ENCODE measurements around the gene SNX11.

The SNX11 gene

GRCh38 chr17:48134912-48135480 is 27.4 kb downstream of the SNX11 start:
- DNase-seq, result no peak

DNA sequence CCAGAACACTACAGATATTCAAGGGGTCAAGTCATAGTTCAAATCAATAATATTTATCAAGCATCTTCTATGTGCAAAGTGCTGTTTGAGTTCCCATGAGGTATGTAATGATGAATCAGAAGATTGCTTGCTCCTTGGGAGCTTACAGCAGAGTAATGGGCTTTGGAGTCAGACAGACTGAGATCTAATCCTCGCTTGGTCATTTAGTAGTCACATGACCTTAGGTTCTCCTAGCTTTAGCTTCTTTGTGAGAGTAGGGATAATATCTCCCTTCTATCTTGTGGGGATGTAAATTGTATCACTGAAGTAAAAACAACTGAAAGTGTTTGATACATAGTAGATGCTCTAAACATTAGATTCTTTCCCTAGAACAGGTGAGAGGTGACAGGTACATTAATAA is 30.1 kb downstream of the SNX11 start:
- DNase-seq, result no peak

GRCh38 chr17:48139944-48140343 is 32.4 kb downstream of the SNX11 start:
- DNase-seq, result no peak

GRCh38 chr17:48143629-48144028 is 36.1 kb downstream of the SNX11 start:
- no peak for DNase-seq

GRCh38 chr17:48144231-48144630 is 36.7 kb downstream of the SNX11 start:
- no peak for DNase-seq

DNA sequence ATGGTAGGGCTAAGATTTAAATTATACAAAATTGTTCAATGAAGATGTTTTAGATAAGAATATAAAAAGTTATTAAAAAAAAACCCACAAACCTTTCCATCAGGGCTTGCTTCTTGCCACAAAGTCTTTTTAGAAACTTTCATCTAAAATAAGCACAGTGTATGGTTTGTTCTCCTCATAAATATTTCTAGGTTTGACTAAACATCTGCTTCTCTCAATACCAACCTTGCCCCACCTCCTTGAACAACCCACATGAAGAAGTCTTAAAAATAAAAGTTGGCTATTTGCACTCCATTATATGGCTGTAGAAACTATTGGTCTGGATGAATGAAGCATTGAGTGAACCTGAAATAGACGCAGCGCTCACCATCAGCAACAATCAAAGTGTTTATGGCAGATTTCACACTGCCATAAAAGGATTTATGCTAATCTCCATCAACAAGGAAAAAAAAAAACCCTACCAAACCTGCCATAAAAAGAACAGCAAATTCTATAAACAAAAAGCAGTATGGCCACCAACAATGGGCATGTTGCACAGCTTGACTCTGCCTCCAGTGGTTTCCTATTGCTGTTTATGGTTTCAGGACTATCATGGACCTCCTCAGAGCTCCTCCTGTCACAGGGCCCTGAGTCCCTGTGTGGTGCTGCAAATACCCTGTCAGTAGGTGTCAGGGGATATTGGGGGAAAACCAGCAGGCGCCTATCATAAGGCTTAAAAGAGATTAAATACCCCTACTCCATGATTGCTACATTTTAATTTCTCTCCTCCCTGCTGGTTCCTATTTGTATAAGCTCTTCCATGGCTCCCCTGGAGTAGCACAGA is 37.6 kb downstream of the SNX11 start:
- no peak for DNase-seq

- no peak for DNase-seq
These were observed 40.6 kb downstream of the SNX11 start for GRCh38 chr17:48148029-48148770.

DNA sequence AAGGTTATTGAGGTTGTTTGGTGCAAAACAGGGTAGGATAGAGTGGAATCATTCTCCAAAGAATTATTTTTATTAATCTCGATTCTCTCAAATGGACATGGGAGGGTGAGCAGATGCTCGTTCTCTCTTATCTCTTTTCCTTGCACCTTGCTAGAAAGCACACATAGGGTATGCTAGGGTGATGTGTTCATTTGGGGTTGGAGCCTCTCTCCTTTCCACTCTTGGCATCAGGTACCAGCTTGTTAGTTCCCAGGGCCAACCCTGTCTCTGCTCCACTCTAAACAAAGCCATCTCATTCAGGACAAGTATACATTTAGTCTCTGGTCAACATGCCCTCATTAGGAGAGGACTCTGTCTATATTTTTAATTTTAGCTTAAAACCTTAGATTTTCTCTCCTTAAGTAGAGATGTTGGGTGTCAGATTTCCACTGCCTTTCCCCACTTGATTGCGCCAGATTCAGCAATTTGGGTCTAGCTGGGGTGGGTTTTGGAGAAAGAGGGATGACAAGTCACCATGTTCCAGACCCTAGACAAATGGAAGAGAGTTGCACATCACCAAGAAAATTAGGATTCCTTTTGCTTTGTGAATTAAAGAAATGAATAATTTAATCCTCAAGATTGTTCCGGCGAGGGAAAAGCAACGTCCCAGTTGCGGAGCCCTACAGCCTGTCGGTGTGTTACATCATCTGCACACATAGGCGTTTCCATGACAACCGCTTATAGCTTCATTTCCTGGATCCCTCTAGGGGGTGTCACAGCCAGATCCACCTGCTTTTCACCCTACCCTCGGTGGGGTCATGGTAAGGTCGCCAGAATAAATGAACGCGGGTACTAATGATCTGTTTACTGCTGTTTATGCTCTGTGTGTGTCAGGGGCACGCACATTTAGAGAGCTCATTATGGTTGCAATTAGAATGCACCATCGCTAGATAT is 41.6 kb downstream of the SNX11 start:
- DNase-seq, result no peak

GRCh38 chr17:48149787-48150463 is 42.4 kb downstream of the SNX11 start:
- no peak for DNase-seq

DNA sequence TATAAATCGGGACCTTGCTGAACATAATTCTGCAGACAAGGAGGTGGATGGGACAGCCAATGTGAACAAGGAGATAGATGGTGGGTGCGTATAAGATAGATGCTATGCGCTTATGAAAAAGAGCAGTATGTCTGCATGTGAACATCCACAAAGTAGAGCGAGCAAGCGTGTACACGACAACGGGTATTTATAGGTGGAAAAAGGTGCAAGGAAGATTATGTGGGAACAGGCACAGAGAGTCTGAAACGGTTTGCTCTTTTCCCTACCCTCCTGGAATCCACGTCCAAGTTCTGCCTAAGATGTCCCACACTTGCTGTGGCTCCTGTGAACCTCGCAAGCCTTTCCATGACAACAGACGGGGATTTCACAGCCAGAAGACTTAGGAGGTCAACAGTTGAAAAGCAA is 43.0 kb downstream of the SNX11 start:
- no peak for DNase-seq

DNA sequence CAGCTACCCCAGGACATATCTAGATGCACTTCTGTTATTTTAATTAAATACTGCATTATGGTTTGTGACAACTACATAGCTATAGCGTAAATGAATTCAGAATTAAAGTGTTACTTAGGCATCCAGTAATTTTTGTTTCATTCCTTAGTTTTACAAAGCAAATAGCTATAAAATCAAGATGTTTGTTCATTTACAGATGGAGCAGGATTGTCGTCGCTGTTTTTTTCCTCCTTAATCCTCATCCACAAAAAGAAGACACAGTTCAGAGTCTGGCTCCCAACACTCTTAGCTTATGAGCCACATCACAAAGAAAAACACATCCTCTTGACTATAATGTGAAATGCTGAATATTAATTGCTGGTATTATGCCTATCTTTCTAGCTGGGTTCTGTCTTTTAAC is 43.7 kb downstream of the SNX11 start:
- DNase-seq, result no peak

GRCh38 chr17:48152289-48152688 is 44.7 kb downstream of the SNX11 start:
- DNase-seq, result no peak

GRCh38 chr17:48153691-48154358 is 46.3 kb downstream of the SNX11 start:
- no peak for DNase-seq

DNA sequence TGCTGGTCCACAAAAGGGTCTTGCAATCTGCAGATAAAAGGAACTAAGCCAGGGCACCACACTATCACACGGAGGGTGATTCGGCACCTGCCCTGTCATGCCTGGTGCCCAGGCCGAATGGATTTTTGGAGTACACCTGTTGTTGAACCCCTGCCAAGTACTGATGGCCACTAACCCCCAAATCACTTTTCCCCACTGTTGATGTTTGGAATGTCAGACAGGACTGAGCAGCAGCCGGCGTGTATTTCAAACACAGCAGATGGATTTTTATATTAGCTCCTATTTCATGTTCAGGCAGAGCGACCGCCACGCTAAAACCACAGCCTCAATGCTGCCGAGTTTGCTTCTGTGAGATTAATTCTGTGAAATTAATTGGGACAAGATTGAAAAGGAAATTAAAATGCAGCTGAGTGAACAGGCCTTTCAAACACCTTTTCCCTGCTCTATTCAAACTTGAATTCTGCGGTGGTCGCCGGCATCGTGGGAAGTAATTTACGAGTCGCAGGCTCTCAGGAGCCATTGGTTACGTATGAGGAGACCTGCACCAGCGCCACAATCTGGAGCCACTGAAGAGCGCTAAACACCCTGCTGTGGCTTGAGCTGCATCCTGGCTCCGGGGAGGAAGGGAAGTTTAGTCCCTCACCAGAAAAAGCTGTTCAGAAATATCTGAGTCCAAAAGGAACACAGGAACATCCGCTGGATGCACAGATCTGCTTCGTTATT is 48.5 kb downstream of the SNX11 start:
- DNase-seq, result no peak

DNA sequence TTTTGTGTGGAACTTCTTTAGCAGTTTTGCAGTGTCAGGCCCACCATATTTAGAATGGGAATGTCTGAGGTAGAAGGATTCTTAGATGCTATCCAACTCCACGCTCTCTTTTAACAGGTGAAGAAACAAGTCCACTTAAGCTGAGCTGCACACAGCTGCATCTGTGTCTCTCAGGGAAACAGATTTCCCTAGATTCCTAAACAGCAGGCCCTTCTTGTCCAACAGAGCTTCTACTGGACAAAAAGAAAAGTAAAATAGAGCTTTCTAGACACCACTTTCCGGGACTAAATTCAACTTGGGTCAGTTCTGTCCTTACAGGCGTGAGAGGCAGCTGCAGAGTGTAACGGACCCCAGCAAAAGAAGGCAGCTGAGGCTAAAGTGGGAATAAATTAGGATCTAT is 51.7 kb downstream of the SNX11 start:
- no peak for DNase-seq

DNA sequence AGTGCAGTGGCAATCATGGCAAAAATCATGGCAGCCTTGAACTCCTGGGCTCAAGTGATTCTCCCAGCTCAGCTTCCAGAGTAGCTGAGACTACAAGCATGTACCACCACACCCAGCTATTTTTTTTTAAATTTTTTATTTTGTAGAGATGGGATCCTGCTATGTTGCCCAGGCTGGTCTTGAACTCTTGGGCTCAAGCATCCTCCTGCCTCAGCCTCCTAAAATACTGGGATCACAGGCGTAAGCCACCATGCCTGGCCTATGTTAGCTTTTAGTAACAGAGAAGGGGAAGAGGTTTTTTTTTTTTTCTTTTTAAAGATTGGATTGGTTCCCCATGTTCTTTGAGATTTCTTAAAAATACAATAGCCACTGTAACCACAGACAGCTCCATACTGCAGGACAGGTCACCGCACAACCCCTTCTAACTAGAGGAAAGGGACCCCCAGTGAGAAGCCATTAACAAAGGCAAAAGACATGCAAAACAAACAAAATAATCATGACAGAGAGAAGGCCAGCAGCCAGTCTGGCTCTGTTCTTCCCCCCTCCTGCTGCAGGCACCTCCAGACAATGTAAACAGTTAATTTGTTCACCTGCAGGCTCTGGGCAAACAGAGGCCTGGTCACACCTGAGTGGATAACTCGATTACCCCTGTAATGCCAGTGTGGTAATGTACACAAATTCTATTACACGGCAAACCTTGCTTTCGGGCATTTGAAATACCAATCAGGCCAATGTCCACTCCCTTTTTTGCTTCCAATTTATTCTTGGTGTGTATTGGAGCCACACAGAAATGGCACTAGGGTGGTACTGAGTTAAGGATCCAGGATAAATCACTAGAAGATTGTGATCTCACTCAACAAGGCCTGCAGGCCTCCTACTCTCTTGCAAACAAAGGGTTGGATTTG is 52.9 kb downstream of the SNX11 start:
- DNase-seq, result no peak

DNA sequence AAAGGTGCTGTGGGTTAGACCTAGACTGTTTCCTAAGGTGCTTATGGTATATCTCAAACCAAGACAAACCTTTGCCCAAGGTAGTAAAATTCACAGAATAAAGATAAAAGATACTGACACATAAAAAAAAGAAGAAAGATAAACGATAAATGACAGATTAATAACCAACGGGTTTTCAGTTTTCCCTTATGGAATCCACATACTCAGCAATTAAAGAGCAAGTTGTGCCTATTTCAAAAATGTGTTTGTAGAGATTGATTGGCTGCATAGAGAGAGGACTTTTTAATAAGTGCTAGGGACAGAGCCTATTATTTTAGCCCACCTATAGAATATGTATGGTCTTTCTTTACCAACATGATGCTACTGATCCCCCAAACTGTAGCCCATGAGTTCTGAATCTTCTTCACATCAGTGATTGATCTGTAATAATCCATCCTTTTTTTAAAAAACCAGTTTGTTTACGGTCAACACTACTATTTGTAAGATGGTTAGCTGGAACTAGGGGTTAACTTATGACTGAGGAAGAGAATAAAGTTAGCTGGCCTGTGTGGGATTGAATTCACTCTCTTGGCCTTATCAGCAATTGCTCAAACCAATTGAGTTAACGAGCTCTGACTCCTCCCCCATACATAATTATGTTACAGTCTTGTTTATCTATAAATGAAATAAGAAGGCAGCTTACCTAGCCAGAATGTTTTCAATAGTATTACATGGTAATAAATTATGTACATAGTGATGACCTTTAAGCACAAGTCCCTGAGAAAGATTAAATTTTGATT is 53.8 kb downstream of the SNX11 start:
- no peak for DNase-seq

DNA sequence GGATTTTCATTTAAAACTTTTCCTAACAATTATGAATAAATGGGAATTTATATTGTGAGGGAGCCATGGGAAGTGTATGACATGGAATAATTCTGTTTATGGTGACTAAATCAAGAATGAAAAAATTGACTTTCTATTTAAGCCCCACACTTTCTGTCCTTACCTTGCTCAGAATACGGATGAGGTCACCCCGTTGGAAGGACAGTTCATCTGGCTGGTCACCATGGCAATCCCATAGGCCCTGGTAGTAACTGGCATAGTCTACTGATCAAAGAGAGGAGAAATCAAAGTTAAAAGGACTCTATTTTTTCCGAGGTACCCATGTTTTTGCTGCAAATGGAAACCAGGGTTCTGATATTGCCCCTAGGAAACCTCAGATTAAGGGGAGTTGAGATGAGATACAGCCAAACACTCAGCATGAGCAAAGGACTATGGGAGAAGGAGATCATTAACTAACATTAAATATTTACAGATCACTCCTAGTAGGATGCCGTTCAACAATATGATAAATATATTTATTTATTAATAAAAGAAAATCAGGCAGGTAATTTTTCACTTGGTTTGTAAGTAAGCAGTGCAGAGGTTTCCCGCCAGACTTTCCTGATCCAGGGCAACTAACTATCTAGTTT is 54.9 kb downstream of the SNX11 start:
- no peak for DNase-seq

All from femur (tissue), 1 donor.